Loucy (cell line): Measurements from ENCODE around the gene CDH13.

Experiments used
- CTCF ChIP-seq: fragments of 200-600 bp; sonication (generic); conservative IDR thresholded peaks from 2 replicates; pipeline ENCODE4 v1.5.1; 2014; ENCODE audit warnings: mild to moderate bottlenecking, antibody characterized with exemption, low read length
- EZH2phosphoT487 ChIP-seq: fragments of 200-600 bp; IDR thresholded peaks from 2 replicates; pipeline ENCODE4 v1.6.1; 2018; ENCODE audit warnings: antibody characterized with exemption, mild to moderate bottlenecking, moderate library complexity, borderline replicate concordance

DNA sequence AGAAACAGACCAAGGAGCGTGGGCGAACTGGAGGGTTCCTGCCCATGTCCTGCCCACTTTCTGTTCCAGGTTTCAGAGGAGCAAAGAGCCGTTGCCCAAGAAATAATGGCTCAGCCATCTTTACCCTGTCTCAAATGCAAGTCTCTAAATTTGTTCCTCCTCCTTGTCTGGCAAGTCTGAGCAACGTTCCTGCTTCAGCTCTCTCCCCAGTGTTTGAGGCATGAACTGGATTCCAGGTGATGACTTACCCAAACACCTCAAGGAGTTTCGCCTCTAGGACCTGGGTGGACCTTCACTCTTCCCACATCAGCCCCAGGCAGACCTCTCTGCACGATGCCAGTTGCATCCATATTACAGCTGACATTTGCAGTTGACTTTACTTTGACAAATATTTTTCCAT lies 659.2 kb downstream of the CDH13 start:
- TF ChIP-seq CTCF (no peak), EZH2phosphoT487 (no peak)
